Diencephalon (tissue), 1 donor: ENCODE data around the gene PRKCD. TPM values are rescaled to one million over a fixed set of nuclear protein-coding genes. Genes with fewer than 3 reads are reported as not detected.

Source experiments
- total RNA-seq: library from RNA; depleted of rRNA; stranded (reverse); fragments of >200 nt; gene quantifications from one replicate; pipeline ENCODE4 v1.2.3, GENCODE V29; 2014

Gene PRKCD
- 5.8 TPM for total RNA-seq

GRCh38 chr3:53160660-53161449 is at the start of gene PRKCD:
PRKCD (plus strand) TSS chr3:53161209; CDS start chr3:53178423, 17,214 bp downstream.

GRCh38 chr3:53130179-53131061 is 30.6 kb upstream of the PRKCD start, which contains the start of gene RFT1:
RFT1 (minus strand) TSS chr3:53130435; CDS start chr3:53130400, 35 bp downstream.

Other genes starting within 250 kb of the PRKCD start
- gene SFMBT1, start 115.1 kb upstream of the PRKCD start, total RNA-seq: 32.3 TPM
- 11.3 TPM for gene RFT1, start 30.8 kb upstream of the PRKCD start, total RNA-seq
- gene TKT, start 94.8 kb downstream of the PRKCD start, total RNA-seq: 119 TPM
- gene DCP1A, start 186.3 kb downstream of the PRKCD start, total RNA-seq: 13.1 TPM